DND-41 (cell line): ENCODE data around the gene KANSL1.

Experiments
- EZH2 ChIP-seq: IDR thresholded peaks from 3 replicates; pipeline ENCODE4 v1.6.1; 2012; ENCODE audit warnings: borderline replicate concordance, low read depth, mild to moderate bottlenecking, moderate library complexity, low read length, inconsistent platforms; ENCODE audit not compliant: severe bottlenecking
- TF ChIP-seq, protein P1 (sequence below): IDR thresholded peaks from 2 replicates; pipeline ENCODE4 v1.5.1; 2012; ENCODE audit warnings: borderline replicate concordance, low read length, moderate library complexity, mild to moderate bottlenecking; ENCODE audit not compliant: poor library complexity, severe bottlenecking; ENCODE audit errors: extremely low read depth

DNA sequence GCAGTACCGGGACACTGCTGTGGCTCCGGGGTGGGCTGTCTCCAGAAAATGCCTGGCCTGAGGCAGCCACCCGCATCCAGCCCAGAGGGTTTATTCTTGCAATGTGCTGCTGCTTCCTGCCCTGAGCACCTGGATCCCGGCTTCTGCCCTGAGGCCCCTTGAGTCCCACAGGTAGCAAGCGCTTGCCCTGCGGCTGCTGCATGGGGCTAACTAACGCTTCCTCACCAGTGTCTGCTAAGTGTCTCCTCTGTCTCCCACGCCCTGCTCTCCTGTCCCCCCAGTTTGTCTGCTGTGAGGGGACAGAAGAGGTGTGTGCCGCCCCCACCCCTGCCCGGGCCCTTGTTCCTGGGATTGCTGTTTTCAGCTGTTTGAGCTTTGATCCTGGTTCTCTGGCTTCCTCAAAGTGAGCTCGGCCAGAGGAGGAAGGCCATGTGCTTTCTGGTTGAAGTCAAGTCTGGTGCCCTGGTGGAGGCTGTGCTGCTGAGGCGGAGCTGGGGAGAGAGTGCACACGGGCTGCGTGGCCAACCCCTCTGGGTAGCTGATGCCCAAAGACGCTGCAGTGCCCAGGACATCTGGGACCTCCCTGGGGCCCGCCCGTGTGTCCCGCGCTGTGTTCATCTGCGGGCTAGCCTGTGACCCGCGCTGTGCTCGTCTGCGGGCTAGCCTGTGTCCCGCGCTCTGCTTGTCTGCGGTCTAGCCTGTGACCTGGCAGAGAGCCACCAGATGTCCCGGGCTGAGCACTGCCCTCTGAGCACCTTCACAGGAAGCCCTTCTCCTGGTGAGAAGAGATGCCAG is 181.3 kb downstream of the KANSL1 start:
- TF ChIP-seq, protein P1, sequence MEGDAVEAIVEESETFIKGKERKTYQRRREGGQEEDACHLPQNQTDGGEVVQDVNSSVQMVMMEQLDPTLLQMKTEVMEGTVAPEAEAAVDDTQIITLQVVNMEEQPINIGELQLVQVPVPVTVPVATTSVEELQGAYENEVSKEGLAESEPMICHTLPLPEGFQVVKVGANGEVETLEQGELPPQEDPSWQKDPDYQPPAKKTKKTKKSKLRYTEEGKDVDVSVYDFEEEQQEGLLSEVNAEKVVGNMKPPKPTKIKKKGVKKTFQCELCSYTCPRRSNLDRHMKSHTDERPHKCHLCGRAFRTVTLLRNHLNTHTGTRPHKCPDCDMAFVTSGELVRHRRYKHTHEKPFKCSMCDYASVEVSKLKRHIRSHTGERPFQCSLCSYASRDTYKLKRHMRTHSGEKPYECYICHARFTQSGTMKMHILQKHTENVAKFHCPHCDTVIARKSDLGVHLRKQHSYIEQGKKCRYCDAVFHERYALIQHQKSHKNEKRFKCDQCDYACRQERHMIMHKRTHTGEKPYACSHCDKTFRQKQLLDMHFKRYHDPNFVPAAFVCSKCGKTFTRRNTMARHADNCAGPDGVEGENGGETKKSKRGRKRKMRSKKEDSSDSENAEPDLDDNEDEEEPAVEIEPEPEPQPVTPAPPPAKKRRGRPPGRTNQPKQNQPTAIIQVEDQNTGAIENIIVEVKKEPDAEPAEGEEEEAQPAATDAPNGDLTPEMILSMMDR, result no peak
- no peak for TF ChIP-seq EZH2
